Measurements from ENCODE around the gene PDCD7.
"Not testable (repeated sequence)": the region's sequence is repeated elsewhere in the genome, so short reads cannot be mapped to it uniquely, and the experiment has no call there.

Gene PDCD7

GRCh38 chr15:65074946-65075345 is 58.7 kb downstream of the PDCD7 start:
- not testable (repeated sequence) for DNase-seq (ENCODE audit: low read depth)

GRCh38 chr15:65072617-65073016 is 61.0 kb downstream of the PDCD7 start:
- no peak for DNase-seq (ENCODE audit: low read depth)

- DNase-seq (ENCODE audit: low read depth): no peak
Observed at GRCh38 chr15:65072027-65072426, 61.6 kb downstream of the PDCD7 start.

GRCh38 chr15:65071381-65071811 is 62.2 kb downstream of the PDCD7 start:
- no peak for DNase-seq (ENCODE audit: low read depth)

GRCh38 chr15:65069779-65070546 is 63.6 kb downstream of the PDCD7 start:
- DNase-seq (ENCODE audit: low read depth): no peak

GRCh38 chr15:65069179-65069578 is 64.4 kb downstream of the PDCD7 start:
- DNase-seq (ENCODE audit: low read depth): no peak

- DNase-seq (ENCODE audit: low read depth): no peak
Observed at GRCh38 chr15:65068403-65068788, 65.2 kb downstream of the PDCD7 start.

- no peak for DNase-seq (ENCODE audit: low read depth)
Observed at GRCh38 chr15:65067645-65068402, 65.8 kb downstream of the PDCD7 start, which contains the start of gene RASL12. TSS of gene RASL12 (minus strand) at chr15:65067991. CDS start at chr15:65067835, 156 bp downstream.

Data from T follicular helper cell (primary cell).